SK-N-SH (cell line): Measurements from ENCODE around the gene ATP6V0E1. TPM values are rescaled to one million over a fixed set of nuclear protein-coding genes. Genes with fewer than 3 reads are reported as not detected.
A peak's percentile ranks its signal among the peaks of the same experiment; 100 is the strongest.

Source experiments
- CTCF ChIA-PET: fragments of 300-600, 350-600 bp; formaldehyde crosslinking; extraction: SDS; loops from one replicate; lab custom pipeline; 2021; lab: Yijun Ruan, JAX
- POLR2A ChIA-PET: fragments of 350-600 bp; sonication (Branson Sonifier 250); formaldehyde crosslinking; extraction: SDS; loops from one replicate; lab custom pipeline; 2020; ENCODE audit warnings: antibody characterized with exemption, inconsistent platforms; lab: Yijun Ruan, JAX
- DNase-seq: peaks from one replicate; pipeline ENCODE4 v3.0.0; 2012
- H2AFZ ChIP-seq: fragments of 200-600 bp; sonication (generic); 2 replicates; pipeline ENCODE4 v1.8.1; 2016; ENCODE audit warnings: antibody characterized with exemption, mild to moderate bottlenecking, low read depth
- H3F3A ChIP-seq: fragments of 200-600 bp; sonication (generic); replicated peaks from 2 replicates; pipeline ENCODE3; 2016; ENCODE audit warnings: antibody characterized with exemption, mild to moderate bottlenecking; ENCODE audit not compliant: insufficient read depth
- H3K27ac ChIP-seq, 2 experiments: fragments of 200-500 bp in 1 of 2; fragments of 200-600 bp in 1 of 2; sonication (Bioruptor generic) in 1 of 2; sonication (generic), shearing (Covaris generic) in 1 of 2; 2 replicates each; pipeline versions ENCODE4 v1.5.1 to v1.6.1; 2014 to 2016; ENCODE audit warnings: low read depth in 2 of 2, inconsistent platforms in 1 of 2, low read length in 1 of 2, mild to moderate bottlenecking in 1 of 2, mixed read lengths in 1 of 2
- H3K27me3 ChIP-seq: fragments of 200-600 bp; sonication (generic), shearing (Covaris generic); 2 replicates; pipeline ENCODE4 v1.6.1; 2016; ENCODE audit warnings: mixed run types; ENCODE audit not compliant: insufficient read depth
- H3K36me3 ChIP-seq, 2 experiments: fragments of 200-500 bp in 1 of 2; fragments of 200-600 bp in 1 of 2; sonication (Bioruptor generic) in 1 of 2; sonication (generic) in 1 of 2; replicated peaks in 1 of 2; 2 replicates each; pipeline versions ENCODE3 to v1.5.1; 2014 to 2016; ENCODE audit warnings: low read length in 1 of 2, mild to moderate bottlenecking in 1 of 2; ENCODE audit not compliant: insufficient read depth in 2 of 2, control insufficient read depth in 1 of 2
- H3K4me1 ChIP-seq, 2 experiments: fragments of 200-500 bp in 1 of 2; fragments of 200-600 bp in 1 of 2; sonication (Bioruptor generic) in 1 of 2; sonication (generic), shearing (Covaris generic) in 1 of 2; 2 replicates each; pipeline versions ENCODE4 v1.5.1 to v1.6.1; 2014 to 2016; ENCODE audit warnings: low read depth in 1 of 2, low read length in 1 of 2, mixed run types in 1 of 2; ENCODE audit not compliant: insufficient read depth in 2 of 2, control insufficient read depth in 1 of 2
- H3K4me2 ChIP-seq: fragments of 200-600 bp; sonication (generic), shearing (Covaris generic); 2 replicates; pipeline ENCODE4 v1.6.1; 2017; ENCODE audit warnings: mixed run types
- H3K4me3 ChIP-seq, 2 experiments: fragments of 200-500 bp in 1 of 2; fragments of 200-600 bp in 1 of 2; sonication (Bioruptor generic) in 1 of 2; sonication (generic), shearing (Covaris generic) in 1 of 2; 2 replicates each; pipeline versions ENCODE4 v1.5.1 to v1.8.1; 2014 to 2016; ENCODE audit warnings: low read depth in 2 of 2, inconsistent platforms in 1 of 2, low read length in 1 of 2, mild to moderate bottlenecking in 1 of 2, mixed read lengths in 1 of 2, moderate library complexity in 1 of 2
- H3K79me2 ChIP-seq: fragments of 200-600 bp; sonication (generic); 2 replicates; pipeline ENCODE4 v1.8.1; 2017; ENCODE audit warnings: mild to moderate bottlenecking; ENCODE audit not compliant: insufficient read depth
- H3K9ac ChIP-seq: fragments of 200-600 bp; sonication (generic); 2 replicates; pipeline ENCODE4 v1.6.1; 2017; ENCODE audit warnings: mixed run types
- H3K9me2 ChIP-seq: fragments of 200-600 bp; sonication (generic); 2 replicates; pipeline ENCODE4 v1.6.1; 2017; ENCODE audit warnings: mixed run types
- H3K9me3 ChIP-seq: fragments of 200-600 bp; sonication (generic); 2 replicates; pipeline ENCODE4 v1.6.1; 2017; ENCODE audit warnings: mixed run types, mild to moderate bottlenecking, moderate library complexity
- H4K20me1 ChIP-seq: fragments of 200-600 bp; sonication (generic); 2 replicates; pipeline ENCODE4 v1.6.1; 2017; ENCODE audit warnings: mild to moderate bottlenecking, mixed run types; ENCODE audit not compliant: insufficient read depth
- EP300 ChIP-seq, 2 experiments: IDR thresholded peaks; 2 replicates each; pipeline versions ENCODE4 v1.4.0 to v1.6.1; 2012; ENCODE audit warnings: borderline replicate concordance in 1 of 2, low read depth in 1 of 2, low read length in 1 of 2
- FOXM1 ChIP-seq: IDR thresholded peaks from 2 replicates; pipeline ENCODE4 v1.4.0; 2012; ENCODE audit warnings: low read depth, mild to moderate bottlenecking
- GATA2 ChIP-seq: sonication (generic); formaldehyde crosslinking; IDR thresholded peaks from 2 replicates; pipeline ENCODE4 v1.5.0; 2020; ENCODE audit warnings: mild to moderate bottlenecking, missing genetic modification reagents
- MAX ChIP-seq: IDR thresholded peaks from 2 replicates; pipeline ENCODE4 v1.4.0; 2012; ENCODE audit warnings: low read depth
- NFIC ChIP-seq: IDR thresholded peaks from 2 replicates; pipeline ENCODE4 v1.4.0; 2012; ENCODE audit warnings: borderline replicate concordance
- PBX3 ChIP-seq: IDR thresholded peaks from 2 replicates; pipeline ENCODE4; 2012
- REST ChIP-seq: IDR thresholded peaks from 2 replicates; pipeline ENCODE4 v1.6.1; 2012; ENCODE audit warnings: mild to moderate bottlenecking, low read depth, low read length, moderate library complexity
- RXRA ChIP-seq: IDR thresholded peaks from 2 replicates; pipeline ENCODE4 v1.4.0; 2012; ENCODE audit warnings: low read depth, mild to moderate bottlenecking, borderline replicate concordance
- TAF1 ChIP-seq: IDR thresholded peaks from 2 replicates; pipeline ENCODE4 v1.6.1; 2012; ENCODE audit warnings: low read depth, mild to moderate bottlenecking, low read length, moderate library complexity, borderline replicate concordance
- TCF12 ChIP-seq: IDR thresholded peaks from 2 replicates; pipeline ENCODE4 v1.4.0; 2012
- TEAD4 ChIP-seq: IDR thresholded peaks from 2 replicates; pipeline ENCODE4 v1.4.0; 2012; ENCODE audit warnings: mild to moderate bottlenecking, borderline replicate concordance; ENCODE audit not compliant: insufficient read depth
- WGBS: methylation state at CpG from one replicate; pipeline ENCODE4 v1.1.6; 2017; ENCODE audit warnings: low lambda C conversion rate; 5-methylcytosine and 5-hydroxymethylcytosine counted together
- polyA plus RNA-seq, 3 experiments: library from polyadenylated mRNA; depleted of rRNA; stranded (reverse); fragments of >200 nt; gene quantifications; 2 replicates each; pipeline ENCODE4 v1.2.3, GENCODE V29; 2012

The ATP6V0E1 gene
- polyA plus RNA-seq, 1 of the 3 experiments (the other 2 are of a cell fraction), result 243 TPM

GRCh38 chr5:172943283-172943841, 40.2 kb upstream of the ATP6V0E1 start:
- H4K20me1 ChIP-seq, result no peaks in the 10 kb centered on the region
- no peaks in the 10 kb centered on the region for H3K27me3 ChIP-seq
- ChIA-PET CTCF (interaction anchor here (1.1 to 23.2 kb wide), 5 partner anchors 10 to 341 kb away, joined by 4 to 508 read pairs (median 11); no protein-coding TSS in a partner anchor), POLR2A (no interaction called here)
- no peaks in the 10 kb centered on the region for H3K9me3 ChIP-seq
- H3K9me2 ChIP-seq, result no peaks in the 10 kb centered on the region
- peak overlapping the region in 1 of 2 experiments; percentile 94; a peak in 3 of 4 replicates for H3K27ac ChIP-seq
- H3K9ac ChIP-seq, result peak overlapping the region; percentile 70
- H2AFZ ChIP-seq, result no peak overlapping the region
- peaks cover 0 to 36% of the 10 kb centered on the region in 2 experiments; a peak in 2 of 4 replicates for H3K4me1 ChIP-seq
- peaks cover 0 to 5% of the 10 kb centered on the region in 2 experiments for H3K36me3 ChIP-seq
- TF ChIP-seq RXRA (peak; percentile 38; the same call in 1 of the 2 replicates), GATA2 (CRISPR knock-in tag) (no peak), TAF1 (peak; percentile 46; the same call in 1 of the 2 replicates), TEAD4 (no peak), MAX (peak; percentile 80), REST (no peak), TCF12 (peak; percentile 56; the same call in 1 of the 2 replicates), PBX3 (peak; percentile 66), EP300 (IDR thresholded peaks at IDR 0.05; ENCODE audit: borderline replicate concordance in 1 of 2, low read depth in 1 of 2, low read length in 1 of 2) (peak in 1 of 2 experiments; percentile 94; a peak in 2 of 4 replicates), NFIC (0 out of 2 replicates have a peak, but pooled peaks have one; percentile 48)
- TF ChIP-seq, all 33 proteins: peak for 7
- peak overlapping the region; percentile 70 for H3K4me2 ChIP-seq
- H3K79me2 ChIP-seq, result peaks cover 5% of the 10 kb centered on the region; the same call in 1 of the 2 replicates
- WGBS, result 45% methylated on average over 16 of the region's 18 CpGs
- no peak for DNase-seq
- peaks cover 38% of the 10 kb centered on the region for H3F3A ChIP-seq
- H3K4me3 ChIP-seq, result no peak overlapping the region

- H3K4me3 ChIP-seq, result no peak overlapping the region
- H3K9ac ChIP-seq, result peak overlapping the region; percentile 70
- H4K20me1 ChIP-seq, result no peaks in the 10 kb centered on the region
- no peaks in the 10 kb centered on the region for H3K27me3 ChIP-seq
- H3K4me2 ChIP-seq, result peak overlapping the region; percentile 70
- POLR2A ChIA-PET, result no interaction called here
- no peaks in the 10 kb centered on the region for H3K9me2 ChIP-seq
- no peak for TF ChIP-seq FOXM1
- H3K27ac ChIP-seq, result peak overlapping the region in 1 of 2 experiments; percentile 94; a peak in 2 of 4 replicates
- H3K4me1 ChIP-seq, result peaks cover 0 to 36% of the 10 kb centered on the region in 2 experiments; a peak in 2 of 4 replicates
- CTCF ChIA-PET, result interaction anchor here (1.1 to 2.1 kb wide), 4 partner anchors 11 to 340 kb away, joined by 3 to 11 read pairs (median 4); no protein-coding TSS in a partner anchor
- peaks cover 5% of the 10 kb centered on the region; the same call in 1 of the 2 replicates for H3K79me2 ChIP-seq
- no peaks in the 10 kb centered on the region for H3K9me3 ChIP-seq
- DNase-seq, result no peak
- WGBS, result 83% methylated on average over 8 of the region's 8 CpGs
- H3K36me3 ChIP-seq, result peaks cover 0 to 4% of the 10 kb centered on the region in 2 experiments
- H2AFZ ChIP-seq, result no peak overlapping the region
- peaks cover 38% of the 10 kb centered on the region for H3F3A ChIP-seq
Measured at GRCh38 chr5:172943906-172944305, 39.7 kb upstream of the ATP6V0E1 start.
